Peyer's patch (tissue), 4 donors: ENCODE results near the gene NEB.

ENCODE experiments used
- POLR2A ChIP-seq, 2 donors: fragments of 450-650 bp; IDR thresholded peaks; one replicate each; pipeline ENCODE4 v1.5.1; 2017; ENCODE audit warnings: antibody characterized with exemption in 2 of 2, mild to moderate bottlenecking in 2 of 2, moderate library complexity in 2 of 2
- TF ChIP-seq, protein P1 (sequence below), 6 experiments: fragments of 450-650 bp in 4 of 6; fragments of 200-600 bp in 2 of 6; sonication (generic) in 1 of 6; IDR thresholded peaks; one replicate each; pipeline ENCODE4 v1.5.1; 2017 to 2019; ENCODE audit warnings: antibody characterized with exemption in 6 of 6, mild to moderate bottlenecking in 3 of 6, moderate library complexity in 1 of 6

DNA sequence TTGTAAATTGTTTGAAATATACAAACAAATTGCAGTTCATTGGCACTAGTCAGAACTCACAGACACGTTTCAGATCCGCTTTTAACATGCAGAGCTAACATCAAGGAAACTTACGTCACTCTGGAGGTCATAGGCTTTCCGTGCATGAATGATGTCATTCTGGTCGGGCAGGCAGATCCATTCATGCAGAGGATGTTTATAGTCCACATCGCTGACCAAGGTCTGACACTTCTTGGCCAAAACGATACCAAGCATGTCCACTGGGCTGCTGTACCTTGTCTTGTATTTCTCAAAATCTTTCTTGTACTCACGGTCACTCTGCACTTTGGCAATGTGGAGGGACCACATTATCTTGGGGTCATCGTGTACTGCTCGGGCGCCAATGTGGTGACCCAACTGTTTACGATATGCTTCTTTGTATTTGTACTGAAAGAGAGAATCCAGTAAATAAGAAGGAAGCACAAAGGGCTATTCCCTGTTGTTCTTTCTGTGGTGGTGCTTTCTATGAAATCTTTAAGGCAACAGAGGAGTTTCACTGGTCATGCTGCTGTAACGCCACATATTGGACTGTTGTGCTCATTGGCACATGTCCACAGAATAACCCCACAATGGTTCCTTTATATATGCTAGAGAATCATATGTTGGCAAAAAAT is 114.8 kb downstream of the NEB start:
- TF ChIP-seq, protein P1, sequence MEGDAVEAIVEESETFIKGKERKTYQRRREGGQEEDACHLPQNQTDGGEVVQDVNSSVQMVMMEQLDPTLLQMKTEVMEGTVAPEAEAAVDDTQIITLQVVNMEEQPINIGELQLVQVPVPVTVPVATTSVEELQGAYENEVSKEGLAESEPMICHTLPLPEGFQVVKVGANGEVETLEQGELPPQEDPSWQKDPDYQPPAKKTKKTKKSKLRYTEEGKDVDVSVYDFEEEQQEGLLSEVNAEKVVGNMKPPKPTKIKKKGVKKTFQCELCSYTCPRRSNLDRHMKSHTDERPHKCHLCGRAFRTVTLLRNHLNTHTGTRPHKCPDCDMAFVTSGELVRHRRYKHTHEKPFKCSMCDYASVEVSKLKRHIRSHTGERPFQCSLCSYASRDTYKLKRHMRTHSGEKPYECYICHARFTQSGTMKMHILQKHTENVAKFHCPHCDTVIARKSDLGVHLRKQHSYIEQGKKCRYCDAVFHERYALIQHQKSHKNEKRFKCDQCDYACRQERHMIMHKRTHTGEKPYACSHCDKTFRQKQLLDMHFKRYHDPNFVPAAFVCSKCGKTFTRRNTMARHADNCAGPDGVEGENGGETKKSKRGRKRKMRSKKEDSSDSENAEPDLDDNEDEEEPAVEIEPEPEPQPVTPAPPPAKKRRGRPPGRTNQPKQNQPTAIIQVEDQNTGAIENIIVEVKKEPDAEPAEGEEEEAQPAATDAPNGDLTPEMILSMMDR (IDR thresholded peaks at IDR 0.05): no peak
- no peak for TF ChIP-seq POLR2A (IDR thresholded peaks at IDR 0.05)
